ENCODE measurements around the gene DPYD.

DNA sequence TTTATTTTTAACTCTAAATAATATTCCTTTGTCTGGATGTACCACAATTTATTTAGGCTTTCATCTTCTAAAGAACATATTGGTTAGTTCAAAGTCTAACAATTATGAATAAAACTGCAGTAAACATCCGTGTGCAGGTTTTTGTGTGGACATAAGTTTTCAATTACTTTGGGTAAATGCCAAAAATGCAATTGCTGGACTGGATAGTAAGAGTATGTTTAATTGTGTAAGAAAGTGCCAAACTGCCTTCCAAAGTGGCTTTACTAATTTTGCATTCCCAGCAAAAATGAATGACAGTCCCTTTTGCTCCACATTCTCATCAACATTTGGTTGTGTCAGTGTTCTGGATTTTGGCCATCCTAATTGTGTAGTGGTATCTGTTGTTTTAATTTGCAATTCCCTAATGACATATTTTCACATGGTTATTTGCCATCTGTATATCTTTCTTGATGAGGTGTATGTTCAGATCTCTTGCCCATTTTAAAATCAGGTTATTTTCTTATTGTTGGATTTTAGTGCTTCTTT, 113.8 kb downstream of the DPYD start:
- TF ChIP-seq, protein P1, sequence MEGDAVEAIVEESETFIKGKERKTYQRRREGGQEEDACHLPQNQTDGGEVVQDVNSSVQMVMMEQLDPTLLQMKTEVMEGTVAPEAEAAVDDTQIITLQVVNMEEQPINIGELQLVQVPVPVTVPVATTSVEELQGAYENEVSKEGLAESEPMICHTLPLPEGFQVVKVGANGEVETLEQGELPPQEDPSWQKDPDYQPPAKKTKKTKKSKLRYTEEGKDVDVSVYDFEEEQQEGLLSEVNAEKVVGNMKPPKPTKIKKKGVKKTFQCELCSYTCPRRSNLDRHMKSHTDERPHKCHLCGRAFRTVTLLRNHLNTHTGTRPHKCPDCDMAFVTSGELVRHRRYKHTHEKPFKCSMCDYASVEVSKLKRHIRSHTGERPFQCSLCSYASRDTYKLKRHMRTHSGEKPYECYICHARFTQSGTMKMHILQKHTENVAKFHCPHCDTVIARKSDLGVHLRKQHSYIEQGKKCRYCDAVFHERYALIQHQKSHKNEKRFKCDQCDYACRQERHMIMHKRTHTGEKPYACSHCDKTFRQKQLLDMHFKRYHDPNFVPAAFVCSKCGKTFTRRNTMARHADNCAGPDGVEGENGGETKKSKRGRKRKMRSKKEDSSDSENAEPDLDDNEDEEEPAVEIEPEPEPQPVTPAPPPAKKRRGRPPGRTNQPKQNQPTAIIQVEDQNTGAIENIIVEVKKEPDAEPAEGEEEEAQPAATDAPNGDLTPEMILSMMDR (IDR thresholded peaks at IDR 0.05) = no peak
- TF ChIP-seq POLR2A (IDR thresholded peaks at IDR 0.05) = no peak

Data from uterus (tissue), 2 donors.